Gastroesophageal sphincter (tissue), 4 donors: ENCODE data around the gene BPIFA3. TPM values are rescaled to one million over a fixed set of nuclear protein-coding genes. Genes with fewer than 3 reads are reported as not detected.

Experiments used
- ATAC-seq: fragments of 150-250 bp; one replicate; pipeline ENCODE4 v1.9.1; 2016; ENCODE audit warnings: mild to moderate bottlenecking, moderate library complexity
- H3K27ac ChIP-seq, 4 donors: fragments of 200-600 bp; sonication (generic) in 3 of 4; 1 replicate in 3 of 4; 2 replicates in 1 of 4; pipeline ENCODE4 v1.5.1; 2016 to 2019
- H3K27me3 ChIP-seq: fragments of 200-600 bp; sonication (generic); one replicate; pipeline ENCODE4 v1.5.1; 2019
- H3K36me3 ChIP-seq, 2 donors: fragments of 200-600 bp; sonication (generic); one replicate each; pipeline ENCODE4 v1.5.1; 2019; ENCODE audit warnings: control low read depth in 1 of 2
- H3K4me1 ChIP-seq, 3 donors: fragments of 200-600 bp; sonication (generic); 1 replicate in 2 of 3; 2 replicates in 1 of 3; pipeline ENCODE4 v1.5.1; 2016 to 2019; ENCODE audit warnings: control low read depth in 2 of 3
- H3K4me3 ChIP-seq, 2 donors: fragments of 200-600 bp; sonication (generic); one replicate each; pipeline ENCODE4 v1.5.1; 2019; ENCODE audit warnings: mild to moderate bottlenecking in 1 of 2, moderate library complexity in 1 of 2
- H3K9me3 ChIP-seq, 3 donors: fragments of 200-600 bp; sonication (generic); one replicate each; pipeline ENCODE4 v1.5.1; 2017 to 2019; ENCODE audit warnings: control low read depth in 2 of 3
- CTCF ChIP-seq, 4 experiments: fragments of 200-600 bp in 2 of 4; fragments of 450-650 bp in 2 of 4; sonication (generic) in 1 of 4; IDR thresholded peaks; one replicate each; pipeline ENCODE4 v1.5.1; 2017 to 2019; ENCODE audit warnings: antibody characterized with exemption in 4 of 4, mild to moderate bottlenecking in 2 of 4, moderate library complexity in 2 of 4
- EP300 ChIP-seq: sonication (generic); formaldehyde crosslinking; IDR thresholded peaks from one replicate; pipeline ENCODE4 v1.6.1; 2017; ENCODE audit warnings: antibody characterized with exemption, mild to moderate bottlenecking
- POLR2A ChIP-seq, 2 donors: fragments of 450-650 bp; IDR thresholded peaks; one replicate each; pipeline ENCODE4 v1.6.1; 2017; ENCODE audit warnings: antibody characterized with exemption in 2 of 2, mild to moderate bottlenecking in 2 of 2, moderate library complexity in 1 of 2
- POLR2AphosphoS5 ChIP-seq: sonication (generic); formaldehyde crosslinking; IDR thresholded peaks from one replicate; pipeline ENCODE4 v1.6.1; 2017; ENCODE audit warnings: antibody characterized with exemption
- WGBS, 2 donors: methylation state at CpG; one replicate each; pipeline ENCODE4 v1.1.5; 2018; ENCODE audit warnings: low coverage in 1 of 2; 5-methylcytosine and 5-hydroxymethylcytosine counted together
- total RNA-seq, 4 donors: library from RNA; depleted of rRNA; stranded (reverse); fragments of >200 nt; gene quantifications; one replicate each; pipeline ENCODE4 v1.1.0, GENCODE V29; 2016

Gene BPIFA3
- total RNA-seq, 4 donors from 2014 or later = not detected

GRCh38 chr20:33252460-33252859 is 35.3 kb downstream of the BPIFA3 start:
- Histone ChIP-seq H3K9me3 (no peaks in the 10 kb centered on the region), H3K27ac (no peak overlapping the region), H3K4me3 (no peak overlapping the region), H3K27me3 (peaks cover 5% of the 10 kb centered on the region), H3K4me1 (no peaks in the 10 kb centered on the region), H3K36me3 (no peaks in the 10 kb centered on the region)
- no peak for ATAC-seq
- WGBS, 2 donors = 96 to 100% methylated on average over 2 to 3 of the region's 3 CpGs
- no peak for TF ChIP-seq CTCF (IDR thresholded peaks at IDR 0.05)
- TF ChIP-seq POLR2A (IDR thresholded peaks at IDR 0.05) = no peak
- TF ChIP-seq EP300 = no peak

DNA sequence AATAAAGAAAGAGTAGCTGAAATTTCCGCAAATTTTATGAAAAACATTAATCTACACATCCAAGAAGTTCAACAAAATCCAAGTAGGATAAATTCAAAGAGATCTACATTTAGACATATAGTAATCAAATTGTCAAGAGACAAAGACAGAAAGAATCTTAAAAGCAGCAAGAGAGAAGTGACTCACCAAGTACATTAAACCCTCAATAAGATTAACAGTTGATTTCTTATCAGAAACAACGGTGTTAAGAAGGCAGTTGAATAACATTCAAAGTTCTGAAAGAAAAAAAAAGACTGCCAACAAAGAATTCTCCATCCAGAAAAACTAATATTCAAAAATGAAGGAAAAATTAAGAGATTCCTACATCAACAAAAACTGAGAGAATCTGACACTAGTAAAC is 37.9 kb downstream of the BPIFA3 start:
- Histone ChIP-seq H3K27me3 (peaks cover 5% of the 10 kb centered on the region), H3K4me1 (no peaks in the 10 kb centered on the region), H3K9me3 (no peaks in the 10 kb centered on the region), H3K4me3 (no peak overlapping the region), H3K27ac (no peak overlapping the region), H3K36me3 (no peaks in the 10 kb centered on the region)
- 60 to 69% methylated on average over 2 of the region's 2 CpGs for WGBS, 2 donors
- TF ChIP-seq POLR2A (IDR thresholded peaks at IDR 0.05) (no peak), EP300 (no peak), CTCF (IDR thresholded peaks at IDR 0.05) (no peak), POLR2AphosphoS5 (no peak)
- ATAC-seq = no peak

GRCh38 chr20:33257237-33257636 is 40.1 kb downstream of the BPIFA3 start:
- Histone ChIP-seq H3K9me3 (peaks cover 0 to 15% (median 0%) of the 10 kb centered on the region in 3 donors), H3K27me3 (peaks cover 23% of the 10 kb centered on the region), H3K4me1 (no peaks in the 10 kb centered on the region), H3K36me3 (no peaks in the 10 kb centered on the region), H3K4me3 (no peak overlapping the region), H3K27ac (no peak overlapping the region)
- WGBS, 2 donors = 63 to 68% methylated on average over 4 to 5 of the region's 5 CpGs
- ATAC-seq = no peak
- TF ChIP-seq POLR2A (IDR thresholded peaks at IDR 0.05) = no peak
- TF ChIP-seq POLR2AphosphoS5 = no peak
- no peak for TF ChIP-seq EP300
- no peak for TF ChIP-seq CTCF (IDR thresholded peaks at IDR 0.05)

DNA sequence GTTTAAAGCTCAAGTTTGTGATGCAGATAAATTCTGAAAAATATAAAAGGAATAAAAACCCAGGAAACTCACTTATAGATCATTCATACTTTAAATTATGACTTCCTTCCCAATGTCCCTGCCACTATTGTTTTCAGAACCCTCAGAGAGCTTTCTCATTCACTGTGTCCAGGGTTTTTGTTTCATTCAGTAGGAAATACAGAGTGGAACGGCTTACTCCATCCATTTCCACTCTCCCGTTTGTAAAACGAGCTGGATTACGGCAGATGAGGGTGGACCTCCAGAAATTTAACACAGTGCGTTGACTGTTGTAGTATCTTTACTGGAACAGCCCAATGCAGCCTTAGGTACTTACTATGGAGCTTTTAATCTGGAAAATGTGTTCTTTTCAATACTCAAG is 42.2 kb downstream of the BPIFA3 start:
- H3K27me3 ChIP-seq = peaks cover 36% of the 10 kb centered on the region
- H3K36me3 ChIP-seq = no peaks in the 10 kb centered on the region
- no peak overlapping the region for H3K27ac ChIP-seq
- no peak overlapping the region for H3K4me3 ChIP-seq
- H3K4me1 ChIP-seq = no peaks in the 10 kb centered on the region
- no peak for TF ChIP-seq CTCF (IDR thresholded peaks at IDR 0.05)
- TF ChIP-seq POLR2A (IDR thresholded peaks at IDR 0.05) = no peak
- no peak for TF ChIP-seq EP300
- no peak for TF ChIP-seq POLR2AphosphoS5
- peaks cover 0 to 15% (median 0%) of the 10 kb centered on the region in 3 donors for H3K9me3 ChIP-seq
- WGBS, 2 donors = 38 to 64% methylated on average over 2 to 5 of the region's 5 CpGs
- no peak for ATAC-seq

DNA sequence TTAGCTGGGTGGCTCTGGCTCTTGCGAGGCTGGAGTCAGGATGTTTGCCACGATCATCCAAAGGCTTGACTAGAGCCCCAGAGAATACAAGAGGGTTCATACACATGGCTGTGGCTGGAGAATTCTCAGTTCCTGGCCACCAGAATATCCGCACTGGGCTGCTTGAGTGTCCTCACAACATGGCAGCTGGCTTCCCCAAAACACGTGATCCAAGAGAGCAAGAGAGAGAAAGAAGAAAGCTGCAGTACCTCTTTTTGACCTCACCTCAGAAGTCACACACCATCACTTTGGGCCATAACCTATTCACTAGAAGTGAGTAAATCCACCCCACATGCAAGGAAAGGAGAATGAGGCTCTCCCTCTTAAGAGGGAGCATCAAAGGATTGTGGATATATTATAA is 44.3 kb downstream of the BPIFA3 start:
- H3K4me1 ChIP-seq = no peaks in the 10 kb centered on the region
- WGBS, 2 donors = 57% methylated on average over 2 of the region's 4 CpGs; no CpG with 5 or more reads in 1 of the 2 donors
- no peak overlapping the region for H3K4me3 ChIP-seq
- H3K36me3 ChIP-seq = no peaks in the 10 kb centered on the region
- no peak for TF ChIP-seq POLR2AphosphoS5
- no peak for TF ChIP-seq EP300
- TF ChIP-seq CTCF (IDR thresholded peaks at IDR 0.05) = no peak
- TF ChIP-seq POLR2A (IDR thresholded peaks at IDR 0.05) = no peak
- H3K27ac ChIP-seq = no peak overlapping the region
- peaks cover 0 to 15% (median 0%) of the 10 kb centered on the region in 3 donors for H3K9me3 ChIP-seq
- H3K27me3 ChIP-seq = peaks cover 55% of the 10 kb centered on the region
- ATAC-seq = no peak
